Right forelimb (tissue), 1 donor: ENCODE measurements around the gene ATP2A3.

Experiments
- DNase-seq: peaks from one replicate; pipeline ENCODE4 v3.0.0-alpha.2; 2018

The ATP2A3 gene

GRCh38 chr17:3907483-3908216 lies 56.6 kb downstream of the ATP2A3 start:
- no peak for DNase-seq

- no peak for DNase-seq
Observed at GRCh38 chr17:3906881-3907280, 57.4 kb downstream of the ATP2A3 start.

- DNase-seq = no peak
Observed at GRCh38 chr17:3905017-3905520, 59.2 kb downstream of the ATP2A3 start.

- no peak for DNase-seq
Observed at GRCh38 chr17:3904501-3904900, 59.7 kb downstream of the ATP2A3 start.

GRCh38 chr17:3903881-3904290 lies 60.4 kb downstream of the ATP2A3 start:
- DNase-seq = no peak

- DNase-seq = no peak
Observed at GRCh38 chr17:3903051-3903825, 61.0 kb downstream of the ATP2A3 start.

GRCh38 chr17:3900646-3901045 lies 63.6 kb downstream of the ATP2A3 start:
- DNase-seq = no peak

- no peak for DNase-seq
Observed at GRCh38 chr17:3897731-3898130, 66.5 kb downstream of the ATP2A3 start.

- no peak for DNase-seq
Observed at GRCh38 chr17:3896968-3897235, 67.3 kb downstream of the ATP2A3 start.

GRCh38 chr17:3896108-3896967 lies 67.9 kb downstream of the ATP2A3 start:
- DNase-seq = no peak

GRCh38 chr17:3895354-3895753 lies 68.9 kb downstream of the ATP2A3 start:
- no peak for DNase-seq

- DNase-seq = no peak
Observed at GRCh38 chr17:3894911-3895343, 69.3 kb downstream of the ATP2A3 start.

- DNase-seq = no peak
Observed at GRCh38 chr17:3894188-3894587, 70.0 kb downstream of the ATP2A3 start.

- no peak for DNase-seq
Observed at GRCh38 chr17:3893720-3894116, 70.5 kb downstream of the ATP2A3 start.

GRCh38 chr17:3893003-3893719 lies 71.1 kb downstream of the ATP2A3 start, which contains the start of gene CAMKK1:
CAMKK1 (minus strand) TSS chr17:3893053; CDS start chr17:3885687, 7,366 bp downstream.
- peak; percentile 91 for DNase-seq

GRCh38 chr17:3892095-3892998 lies 71.9 kb downstream of the ATP2A3 start:
- DNase-seq = no peak

GRCh38 chr17:3891626-3892094 lies 72.6 kb downstream of the ATP2A3 start:
- DNase-seq = no peak

GRCh38 chr17:3890878-3891219 lies 73.4 kb downstream of the ATP2A3 start:
- DNase-seq = no peak

- no peak for DNase-seq
Observed at GRCh38 chr17:3890082-3890877, 74.0 kb downstream of the ATP2A3 start.

GRCh38 chr17:3889325-3890012 lies 74.8 kb downstream of the ATP2A3 start:
- DNase-seq = no peak
